ENCODE results near the gene SARM1.

SARM1 gene

GRCh38 chr17:28386391-28386790 is 14.9 kb downstream of the SARM1 start:
- no peak for TF ChIP-seq CTCF (IDR thresholded peaks at IDR 0.05)

- TF ChIP-seq CTCF (IDR thresholded peaks at IDR 0.05) = no peak
These were observed 16.6 kb downstream of the SARM1 start for GRCh38 chr17:28388106-28388505.

DNA sequence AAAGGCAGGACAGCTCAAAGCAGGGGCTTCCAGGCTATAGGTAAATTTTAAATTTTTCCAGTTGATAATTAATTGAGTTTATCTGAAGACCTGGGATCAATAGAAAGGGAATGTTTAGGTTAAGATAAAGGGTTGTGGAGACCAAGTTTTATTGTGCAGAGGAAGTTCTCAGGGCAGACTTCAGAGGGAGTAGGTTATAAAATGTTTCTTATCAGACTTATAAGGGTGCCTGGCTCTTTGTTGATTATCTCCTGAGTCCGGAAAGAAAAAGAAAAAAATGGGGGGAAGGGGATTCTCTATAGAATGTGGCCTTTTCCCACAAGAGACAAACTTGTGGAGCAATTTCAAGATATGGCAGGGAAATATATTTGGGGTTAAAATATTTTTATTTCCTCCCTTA is 18.6 kb downstream of the SARM1 start:
- no peak for TF ChIP-seq CTCF (IDR thresholded peaks at IDR 0.05)

DNA sequence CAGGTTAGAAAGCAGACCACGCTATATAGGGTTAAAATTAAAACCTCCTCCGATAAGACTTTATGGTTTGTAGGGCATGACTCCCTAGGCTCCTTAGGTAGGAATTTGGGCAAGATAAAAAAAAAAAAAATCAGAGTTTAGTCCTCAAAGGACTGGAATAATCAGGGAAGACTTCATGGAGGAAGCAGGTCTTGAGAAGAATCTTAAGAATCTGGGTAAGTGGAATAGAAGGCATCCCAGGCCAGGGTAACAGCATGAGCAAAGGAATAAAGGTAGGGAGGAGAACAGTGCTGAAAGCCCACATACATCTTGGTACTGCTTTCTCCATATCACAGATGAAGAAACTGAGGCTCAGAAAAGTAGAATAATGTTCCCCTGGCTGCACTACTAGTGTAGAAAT is 19.1 kb downstream of the SARM1 start:
- TF ChIP-seq CTCF (IDR thresholded peaks at IDR 0.05) = no peak

DNA sequence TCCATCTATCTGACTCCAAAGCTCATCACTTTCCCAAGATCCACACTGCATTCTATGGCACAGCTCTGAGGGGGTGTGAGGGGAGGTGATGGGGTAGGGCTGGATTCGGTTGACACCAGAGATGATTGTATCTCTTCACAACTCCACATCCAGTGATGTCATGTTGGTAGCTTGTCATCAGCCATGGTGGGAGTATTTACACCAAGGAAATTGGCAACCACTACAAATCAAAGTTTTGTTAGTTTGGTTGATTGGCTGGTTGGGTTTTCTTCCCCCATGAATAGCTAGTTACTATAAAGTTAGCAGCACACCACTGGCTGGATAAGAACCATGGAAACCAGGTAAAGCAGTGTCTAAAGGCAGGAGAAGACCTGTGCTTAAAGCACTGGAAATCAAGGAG is 19.5 kb downstream of the SARM1 start:
- TF ChIP-seq CTCF (IDR thresholded peaks at IDR 0.05) = no peak

DNA sequence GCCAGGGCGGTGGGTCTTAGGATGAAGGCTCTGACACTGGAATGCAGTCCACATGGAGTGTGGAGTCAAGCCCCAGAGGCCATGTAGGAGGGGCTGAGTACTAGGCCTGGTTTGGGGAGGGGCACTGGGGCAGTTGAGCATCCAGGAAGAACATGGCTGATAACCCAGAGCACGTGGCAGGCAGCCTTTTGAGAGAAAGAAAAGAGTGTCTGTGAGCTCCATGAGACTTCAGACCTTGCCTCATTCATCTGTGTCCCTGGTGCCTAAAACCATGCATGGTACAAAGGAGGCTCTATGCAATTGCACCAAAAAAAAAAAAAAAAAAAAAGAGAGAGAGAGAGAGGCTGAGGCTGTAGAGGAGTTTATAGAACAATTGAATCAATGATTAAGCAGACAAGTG is 19.9 kb downstream of the SARM1 start:
- no peak for TF ChIP-seq CTCF (IDR thresholded peaks at IDR 0.05)

GRCh38 chr17:28392491-28392890 is 21.0 kb downstream of the SARM1 start:
- no peak for TF ChIP-seq CTCF (IDR thresholded peaks at IDR 0.05)

DNA sequence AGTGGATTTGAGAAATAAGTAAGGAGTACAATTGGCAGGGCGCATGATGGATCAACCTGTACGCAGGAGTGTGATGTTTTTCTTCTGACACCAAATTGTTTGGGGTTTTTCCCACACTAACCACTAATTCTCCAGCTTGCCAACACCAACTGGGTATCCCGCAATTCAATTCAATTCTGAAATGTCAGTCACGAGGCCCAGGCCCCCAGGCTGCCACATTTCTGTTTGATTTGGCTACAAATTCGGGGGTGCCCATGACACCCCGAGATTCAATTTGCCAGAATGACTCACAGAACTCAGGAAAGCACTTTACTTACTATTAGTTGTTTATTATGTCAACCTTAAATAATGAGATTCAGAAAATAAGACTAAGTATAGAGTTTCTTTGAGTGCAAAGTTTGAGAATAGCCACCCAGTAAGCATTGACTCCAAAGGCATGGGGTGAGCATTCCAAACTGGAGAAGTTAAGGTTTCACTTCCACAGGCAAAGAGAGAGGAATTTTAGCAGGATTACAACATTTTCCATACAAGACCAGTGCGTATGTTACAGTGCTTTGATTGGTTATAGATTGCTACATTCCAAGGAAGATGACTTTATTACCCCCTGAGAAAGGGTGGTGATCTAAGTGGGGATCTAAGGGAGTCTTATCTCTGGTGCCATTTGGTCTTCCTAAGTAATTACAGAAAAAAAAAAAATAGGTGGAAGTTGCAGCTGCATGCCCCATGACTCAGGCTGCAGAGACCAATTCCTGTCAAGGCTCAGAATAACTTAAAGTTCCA is 23.0 kb downstream of the SARM1 start:
- TF ChIP-seq CTCF (IDR thresholded peaks at IDR 0.05) = no peak

Data from LNCAP (cell line).